K562 (cell line): ENCODE data around the gene MFSD6. TPM values are rescaled to one million over a fixed set of nuclear protein-coding genes. Genes with fewer than 3 reads are reported as not detected.

Source experiments
- CREM ChIP-seq: IDR thresholded peaks from 2 replicates; pipeline ENCODE4 v1.6.1; 2014; ENCODE audit warnings: antibody characterized with exemption, low read depth
- EP300 ChIP-seq: IDR thresholded peaks from 2 replicates; pipeline ENCODE4 v1.6.1; 2012; ENCODE audit warnings: low read length, improper control_type of control experiment
- ESRRA ChIP-seq: fragments of 450-650 bp; IDR thresholded peaks from 2 replicates; pipeline ENCODE4 v1.6.1; 2014; ENCODE audit warnings: low read depth, mild to moderate bottlenecking, moderate library complexity, borderline replicate concordance
- GATAD2A ChIP-seq: fragments of 450-650 bp; IDR thresholded peaks from 2 replicates; pipeline ENCODE4 v1.6.1; 2017
- L3MBTL2 ChIP-seq: fragments of 450-650 bp; IDR thresholded peaks from 2 replicates; pipeline ENCODE4 v1.6.1; 2016; ENCODE audit warnings: mild to moderate bottlenecking, moderate library complexity
- PCBP1 ChIP-seq: fragments of 200-400 bp; formaldehyde crosslinking; IDR thresholded peaks from 2 replicates; pipeline ENCODE4 v1.6.1; 2018; ENCODE audit warnings: mild to moderate bottlenecking, low read depth, low read length; ENCODE audit not compliant: poor library complexity, severe bottlenecking
- PML ChIP-seq: IDR thresholded peaks from 2 replicates; pipeline ENCODE4 v1.6.1; 2012; ENCODE audit warnings: low read length, inconsistent platforms
- POLR2A ChIP-seq: fragments of 450-650 bp; conservative IDR thresholded peaks from 2 replicates; pipeline ENCODE4 v1.6.1; 2016
- RCOR1 ChIP-seq, 2 experiments: IDR thresholded peaks; 2 replicates each; pipeline ENCODE4 v1.6.1; 2012; ENCODE audit warnings: low read depth in 2 of 2, low read length in 2 of 2, borderline replicate concordance in 1 of 2, improper control_type of control experiment in 1 of 2
- REST ChIP-seq, 2 experiments: fragments of 450-650 bp; formaldehyde crosslinking in 1 of 2; IDR thresholded peaks; 2 replicates each; pipeline versions ENCODE4 v1.4.0 to v1.6.1; 2014 to 2020; ENCODE audit warnings: mild to moderate bottlenecking in 2 of 2, borderline replicate concordance in 1 of 2, low read depth in 1 of 2
- TAF1 ChIP-seq: IDR thresholded peaks from 2 replicates; pipeline ENCODE4 v1.6.1; 2011; ENCODE audit warnings: mild to moderate bottlenecking, low read length, moderate library complexity; ENCODE audit not compliant: insufficient read depth, control insufficient read depth, severe bottlenecking; ENCODE audit errors: extremely low read depth
- ZBTB2 ChIP-seq: fragments of 450-650 bp; IDR thresholded peaks from 2 replicates; pipeline ENCODE4 v1.6.1; 2016; ENCODE audit warnings: antibody characterized with exemption
- ZNF740 ChIP-seq, 3 experiments: fragments of 200-800 bp in 1 of 3; sonication (Bioruptor generic) in 1 of 3; sonication (generic) in 1 of 3; formaldehyde crosslinking in 1 of 3; IDR thresholded peaks; 2 replicates each; pipeline versions ENCODE4 v1.6.1 to v1.8.0; 2016 to 2022; ENCODE audit warnings: mild to moderate bottlenecking in 2 of 3, missing compliant biosample characterization in 2 of 3, missing genetic modification characterization in 2 of 3, missing genetic modification reagents in 1 of 3
- ZNF785 ChIP-seq: fragments of 250-450 bp; sonication (Bioruptor Pico); IDR thresholded peaks from 2 replicates; pipeline ENCODE4 v1.4.0; 2020; ENCODE audit warnings: mild to moderate bottlenecking
- polyA plus RNA-seq, 8 experiments: library from polyadenylated mRNA; depleted of rRNA in 4 of 8; stranded (reverse) in 5 of 8; unstranded in 3 of 8; fragments of >200 nt; fragmentation: Nextera tagmentation in 2 of 8; fragmentation: Illumina TruSeq in 1 of 8; extraction: Ambion mirVana in 2 of 8; extraction: Trizol in 1 of 8; gene quantifications; 2 replicates each; pipeline versions ENCODE4 v1.2.1 to v1.2.3, GENCODE V29; 2011 to 2014; ENCODE audit warnings: inconsistent platforms in 1 of 8, missing spikeins in 1 of 8
- total RNA-seq, 7 experiments: library from RNA; depleted of rRNA in 6 of 7; stranded (reverse); fragments of >200 nt in 6 of 7; fragmentation: Illumina TruSeq in 2 of 7; extraction: Trizol in 2 of 7; gene quantifications; 2 replicates each; pipeline versions ENCODE4 v1.2.1 to v1.2.3, GENCODE V29; 2011 to 2021; ENCODE audit warnings: low replicate concordance in 1 of 7

Gene MFSD6
- total and polyA plus RNA-seq, 9 of the 15 experiments (the other 6 are each of a cell fraction or from before 2014, with no cell fraction given), result 1.1 to 7.9 (median 4.4) TPM

GRCh38 chr2:190534310-190535120 lies 126.4 kb downstream of the MFSD6 start, which contains the start of gene NEMP2 (continued):
- no peak for TF ChIP-seq ZNF740 (CRISPR knock-in tag; IDR thresholded peaks at IDR 0.05)
- no peak for TF ChIP-seq ZNF740 (tag; IDR thresholded peaks at IDR 0.05)
- peak; percentile 73 for TF ChIP-seq PCBP1
- peak; percentile 65; the same call in 1 of the 2 replicates for TF ChIP-seq ESRRA
- no peak for TF ChIP-seq ZNF785 (CRISPR knock-in tag)
- TF ChIP-seq RCOR1 (IDR thresholded peaks at IDR 0.05; ENCODE audit: borderline replicate concordance in 1 of 2, low read depth in 2 of 2, low read length in 2 of 2), result peak in 1 of 2 experiments; percentile 8; a peak in 1 of 4 replicates
- TF ChIP-seq REST (IDR thresholded peaks at IDR 0.05; ENCODE audit: borderline replicate concordance), result peak; percentile 12; the same call in 1 of the 2 replicates
- TF ChIP-seq REST (CRISPR knock-in tag; IDR thresholded peaks at IDR 0.05; ENCODE audit: low read depth), result no peak
- peak; percentile 42; the same call in 1 of the 2 replicates for TF ChIP-seq GATAD2A
- peak; percentile 34; the same call in 1 of the 2 replicates for TF ChIP-seq ZBTB2
- peak; percentile 78 for TF ChIP-seq POLR2A
- peak; percentile 41 for TF ChIP-seq CREM
- TF ChIP-seq TAF1, result peak; percentile 55
- TF ChIP-seq L3MBTL2, result peak; percentile 98
- peak; percentile 32; the same call in 1 of the 2 replicates for TF ChIP-seq PML
- 0 out of 2 replicates have a peak, but pooled peaks have one; percentile 22 for TF ChIP-seq EP300
